Neutrophil (primary cell): ENCODE results near the gene ACACA.

Source experiments
- H3K27ac ChIP-seq: fragments of 200-600 bp; sonication (generic); 2 replicates; pipeline ENCODE4 v1.5.1; 2016; ENCODE audit warnings: mild to moderate bottlenecking, moderate library complexity
- H3K27me3 ChIP-seq: fragments of 200-600 bp; sonication (generic); 2 replicates; pipeline ENCODE4 v1.6.0; 2016; ENCODE audit warnings: mild to moderate bottlenecking
- H3K36me3 ChIP-seq: fragments of 200-600 bp; sonication (generic); 2 replicates; pipeline ENCODE4 v1.5.1; 2017
- H3K4me1 ChIP-seq, 2 experiments: fragments of 200-600 bp in 1 of 2; sonication (generic) in 1 of 2; 1 replicate in 1 of 2; 2 replicates in 1 of 2; pipeline versions ENCODE4 v1.5.1 to v1.6.1; 2013 to 2016; ENCODE audit warnings: low read depth in 1 of 2, low read length in 1 of 2, mild to moderate bottlenecking in 1 of 2, moderate library complexity in 1 of 2; ENCODE audit not compliant: control insufficient read depth in 1 of 2, insufficient read depth in 1 of 2
- H3K4me3 ChIP-seq, 2 experiments: fragments of 200-600 bp in 1 of 2; sonication (generic) in 1 of 2; 1 replicate in 1 of 2; 2 replicates in 1 of 2; pipeline ENCODE4 v1.5.1; 2013 to 2016; ENCODE audit warnings: low read depth in 1 of 2, low read length in 1 of 2, mild to moderate bottlenecking in 1 of 2, moderate library complexity in 1 of 2
- H3K9me3 ChIP-seq: fragments of 200-600 bp; sonication (generic); 2 replicates; pipeline ENCODE4 v1.5.1; 2016
- TF ChIP-seq, protein P1 (sequence below): fragments of 200-600 bp; sonication (generic); IDR thresholded peaks from 2 replicates; pipeline ENCODE4 v1.5.1; 2016; ENCODE audit warnings: antibody characterized with exemption

The ACACA gene

DNA sequence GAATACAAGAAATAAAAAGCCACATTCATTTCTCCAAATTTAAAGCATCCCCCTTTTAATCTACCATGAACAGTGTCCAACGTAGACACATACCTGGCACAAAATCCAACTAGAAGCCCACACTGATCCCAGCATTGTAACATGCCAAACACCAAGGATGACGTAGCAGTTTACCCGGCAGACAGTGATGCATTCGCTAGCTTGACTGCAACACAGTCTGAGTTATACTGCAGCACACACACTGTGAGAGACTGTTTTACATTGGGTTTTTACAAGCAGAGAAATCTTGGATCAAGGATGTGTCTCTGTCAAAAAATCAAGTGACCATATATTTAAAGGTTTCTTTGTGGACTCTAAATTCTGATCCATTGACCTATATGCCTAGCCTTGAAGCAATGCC, 105.3 kb downstream of the ACACA start:
- Histone ChIP-seq H3K27ac (no peak overlapping the region), H3K4me3 (no peak overlapping the region), H3K36me3 (no peaks in the 10 kb centered on the region), H3K9me3 (no peaks in the 10 kb centered on the region), H3K27me3 (no peaks in the 10 kb centered on the region), H3K4me1 (no peaks in the 10 kb centered on the region)
- TF ChIP-seq, protein P1, sequence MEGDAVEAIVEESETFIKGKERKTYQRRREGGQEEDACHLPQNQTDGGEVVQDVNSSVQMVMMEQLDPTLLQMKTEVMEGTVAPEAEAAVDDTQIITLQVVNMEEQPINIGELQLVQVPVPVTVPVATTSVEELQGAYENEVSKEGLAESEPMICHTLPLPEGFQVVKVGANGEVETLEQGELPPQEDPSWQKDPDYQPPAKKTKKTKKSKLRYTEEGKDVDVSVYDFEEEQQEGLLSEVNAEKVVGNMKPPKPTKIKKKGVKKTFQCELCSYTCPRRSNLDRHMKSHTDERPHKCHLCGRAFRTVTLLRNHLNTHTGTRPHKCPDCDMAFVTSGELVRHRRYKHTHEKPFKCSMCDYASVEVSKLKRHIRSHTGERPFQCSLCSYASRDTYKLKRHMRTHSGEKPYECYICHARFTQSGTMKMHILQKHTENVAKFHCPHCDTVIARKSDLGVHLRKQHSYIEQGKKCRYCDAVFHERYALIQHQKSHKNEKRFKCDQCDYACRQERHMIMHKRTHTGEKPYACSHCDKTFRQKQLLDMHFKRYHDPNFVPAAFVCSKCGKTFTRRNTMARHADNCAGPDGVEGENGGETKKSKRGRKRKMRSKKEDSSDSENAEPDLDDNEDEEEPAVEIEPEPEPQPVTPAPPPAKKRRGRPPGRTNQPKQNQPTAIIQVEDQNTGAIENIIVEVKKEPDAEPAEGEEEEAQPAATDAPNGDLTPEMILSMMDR, result no peak

DNA sequence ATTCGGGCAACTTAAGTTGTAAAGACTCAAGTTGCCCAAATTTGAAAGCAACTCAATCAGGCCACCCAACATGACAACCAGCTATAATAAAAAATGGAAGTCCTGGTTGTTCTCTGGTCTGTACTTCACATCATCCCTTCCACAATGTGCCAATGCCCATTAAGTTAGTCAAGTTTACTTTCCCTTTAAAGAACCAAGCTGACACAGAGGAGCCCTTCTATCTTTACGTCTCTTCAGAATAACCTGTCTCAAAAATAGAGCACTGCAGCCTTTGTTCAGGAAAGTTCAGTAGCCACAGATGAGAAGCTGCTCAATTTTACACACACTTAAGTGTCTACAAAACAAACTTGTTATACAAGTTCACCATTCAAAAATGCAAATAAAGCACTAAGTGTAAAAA, 106.0 kb downstream of the ACACA start:
- H3K4me1 ChIP-seq, result no peaks in the 10 kb centered on the region
- no peak overlapping the region for H3K27ac ChIP-seq
- H3K9me3 ChIP-seq, result no peaks in the 10 kb centered on the region
- H3K4me3 ChIP-seq, result no peak overlapping the region
- H3K27me3 ChIP-seq, result no peaks in the 10 kb centered on the region
- TF ChIP-seq, protein P1, result no peak
- no peaks in the 10 kb centered on the region for H3K36me3 ChIP-seq

DNA sequence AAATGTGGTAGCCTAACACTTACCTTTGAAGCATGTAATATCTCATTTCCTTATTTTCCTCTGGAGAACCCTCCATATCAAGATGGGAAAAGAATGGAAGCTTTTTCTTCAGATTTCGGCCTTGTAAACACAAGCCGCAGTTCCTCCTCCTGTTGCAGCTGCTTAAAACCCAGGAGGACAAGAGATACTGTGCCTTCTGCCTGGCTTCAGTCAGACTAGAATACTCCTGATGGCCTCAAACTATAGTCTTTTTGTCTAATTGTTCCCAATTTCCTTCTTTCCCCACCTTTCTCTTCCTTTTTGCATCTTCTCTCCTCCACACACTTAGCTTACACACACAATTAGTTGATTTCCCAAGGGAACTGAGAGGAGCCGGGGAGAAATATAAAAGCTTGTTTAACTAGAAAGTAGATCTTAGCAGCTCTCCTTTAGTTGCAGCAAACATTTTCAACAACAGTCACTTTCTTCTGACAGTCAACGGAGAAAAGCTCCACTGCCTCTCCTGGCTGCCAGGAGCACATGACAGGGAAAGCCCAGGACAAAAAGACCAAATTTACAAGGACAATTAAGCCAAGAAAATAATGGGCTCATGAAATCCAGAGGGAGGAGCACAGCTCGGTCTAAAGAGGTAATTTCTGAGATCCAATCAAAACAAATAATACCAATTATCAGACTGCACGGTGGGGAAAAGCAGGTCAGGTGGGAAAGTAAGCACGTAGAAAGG, 107.2 kb downstream of the ACACA start:
- no peaks in the 10 kb centered on the region for H3K9me3 ChIP-seq
- H3K4me3 ChIP-seq, result no peak overlapping the region
- no peak overlapping the region for H3K27ac ChIP-seq
- H3K4me1 ChIP-seq, result no peaks in the 10 kb centered on the region
- no peaks in the 10 kb centered on the region for H3K27me3 ChIP-seq
- H3K36me3 ChIP-seq, result no peaks in the 10 kb centered on the region
- TF ChIP-seq, protein P1, result no peak

DNA sequence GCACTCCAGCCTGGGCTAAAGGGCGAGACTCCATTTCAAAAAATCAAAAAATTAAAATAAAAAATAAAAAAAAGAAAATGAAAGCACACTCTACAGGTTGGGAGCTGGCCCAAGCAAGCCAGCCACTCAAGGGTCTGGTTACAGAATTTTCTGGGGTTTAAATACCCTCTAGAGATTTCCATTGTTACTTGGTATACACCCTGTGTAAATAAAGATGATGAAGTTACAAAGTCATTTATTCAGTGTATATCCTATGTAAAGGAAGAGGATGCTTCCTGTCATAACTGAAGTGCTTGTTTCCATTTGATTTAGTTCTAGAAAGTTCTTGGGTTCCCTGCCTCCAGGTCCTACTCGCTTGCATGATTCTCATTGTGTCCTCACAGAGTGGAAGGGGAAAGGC, 110.7 kb downstream of the ACACA start:
- TF ChIP-seq, protein P1, result no peak
- no peaks in the 10 kb centered on the region for H3K27me3 ChIP-seq
- H3K4me1 ChIP-seq, result peaks cover 16 to 23% of the 10 kb centered on the region in 2 experiments
- H3K4me3 ChIP-seq, result no peak overlapping the region
- H3K9me3 ChIP-seq, result no peaks in the 10 kb centered on the region
- no peaks in the 10 kb centered on the region for H3K36me3 ChIP-seq
- no peak overlapping the region for H3K27ac ChIP-seq

DNA sequence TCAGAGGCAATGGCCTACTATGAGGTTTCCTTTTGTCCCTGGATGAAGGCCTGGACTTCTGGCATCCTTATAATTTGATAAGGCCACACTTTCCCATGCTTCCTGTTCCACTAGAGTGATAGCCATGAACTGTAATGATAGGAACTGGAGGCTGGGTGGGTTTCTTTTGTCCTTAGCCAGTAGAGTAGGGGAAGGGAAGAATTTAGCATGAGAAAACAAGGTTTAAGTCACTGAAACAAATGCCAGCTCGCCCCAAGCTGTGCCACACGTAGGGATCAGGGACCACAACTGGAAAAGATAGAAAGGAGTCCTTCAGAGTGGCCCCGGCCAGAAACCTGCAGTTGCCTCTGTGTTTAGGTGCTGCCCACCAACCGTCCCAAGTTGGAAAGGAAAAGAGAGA, 111.7 kb downstream of the ACACA start:
- no peak overlapping the region for H3K4me3 ChIP-seq
- peak overlapping the region; percentile 76 for H3K27ac ChIP-seq
- no peaks in the 10 kb centered on the region for H3K27me3 ChIP-seq
- H3K36me3 ChIP-seq, result no peaks in the 10 kb centered on the region
- H3K4me1 ChIP-seq, result peaks cover 23 to 32% of the 10 kb centered on the region in 2 experiments
- TF ChIP-seq, protein P1, result no peak
- H3K9me3 ChIP-seq, result no peaks in the 10 kb centered on the region
